ENCODE measurements around the gene AADACL4. TPM values are rescaled to one million over a fixed set of nuclear protein-coding genes. Genes with fewer than 3 reads are reported as not detected.
"Not testable (repeated sequence)": the region's sequence is repeated elsewhere in the genome, so short reads cannot be mapped to it uniquely, and the experiment has no call there.

AADACL4 gene
- total RNA-seq, 4 donors from 2014 or later = not detected

DNA sequence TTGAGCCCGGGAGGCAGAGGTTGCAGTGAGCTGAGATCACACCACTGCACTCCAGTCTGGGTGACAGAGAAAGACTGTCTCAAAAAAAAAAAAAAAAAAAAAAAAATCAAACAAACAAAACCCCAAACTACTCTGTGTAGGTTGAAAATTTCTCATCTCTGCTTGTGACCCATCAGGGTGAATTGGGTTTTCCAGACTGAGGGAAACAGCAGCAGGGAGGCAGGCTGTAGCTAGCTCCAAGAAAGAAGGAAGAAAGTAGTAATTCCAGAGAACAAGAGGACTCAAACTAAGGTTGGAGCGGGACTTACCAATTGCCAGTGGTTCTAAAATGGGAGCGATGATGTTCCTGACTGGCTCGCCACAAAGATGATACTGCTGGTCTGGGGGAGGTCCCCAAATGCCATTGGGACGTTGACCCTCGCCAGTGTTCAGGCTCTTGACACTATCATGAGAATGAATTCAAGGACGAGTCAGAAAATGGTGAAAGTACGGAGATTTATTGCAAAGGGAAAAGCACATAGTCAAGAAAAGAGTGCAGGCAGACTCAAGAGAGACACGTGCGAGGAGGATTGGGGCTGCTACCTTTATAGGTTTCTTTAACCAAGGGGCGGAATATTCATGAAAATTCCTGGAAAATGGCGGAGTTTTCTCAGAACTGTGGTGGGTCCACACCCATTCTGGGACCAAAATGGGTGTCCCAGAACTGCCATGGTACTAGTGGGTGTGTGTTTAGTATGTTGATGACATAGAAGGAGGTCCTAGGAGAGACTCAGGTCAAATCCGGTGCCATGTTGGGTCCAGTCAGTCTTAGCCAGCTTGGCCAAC lies 13.4 kb downstream of the AADACL4 start:
- 93% methylated on average over 13 of the region's 13 CpGs for WGBS
- Histone ChIP-seq H3K36me3 (no peaks in the 10 kb centered on the region), H3K4me1 (no peaks in the 10 kb centered on the region), H3K4me3 (no peak overlapping the region), H3K9me3 (no peaks in the 10 kb centered on the region), H3K27ac (no peak overlapping the region), H3K27me3 (peaks cover 4% of the 10 kb centered on the region)
- TF ChIP-seq CTCF (IDR thresholded peaks at IDR 0.05) (no peak), POLR2A (IDR thresholded peaks at IDR 0.05) (no peak), POLR2AphosphoS5 (IDR thresholded peaks at IDR 0.05) (no peak), EP300 (IDR thresholded peaks at IDR 0.05) (no peak)
- no peak for DNase-seq (ENCODE audit: low spot score in 2 of 2)

GRCh38 chr1:12657885-12658512 lies 14.1 kb downstream of the AADACL4 start:
- not testable (repeated sequence) for H3K27me3 ChIP-seq; H3K36me3 ChIP-seq; H3K4me3 ChIP-seq; H3K27ac ChIP-seq; H3K4me1 ChIP-seq; DNase-seq (ENCODE audit: low spot score in 2 of 2); H3K9me3 ChIP-seq
- 92% methylated on average over 9 of the region's 9 CpGs for WGBS

GRCh38 chr1:12658531-12659453 lies 14.9 kb downstream of the AADACL4 start:
- Histone ChIP-seq H3K27ac (no peak overlapping the region), H3K4me1 (no peaks in the 10 kb centered on the region), H3K36me3 (no peaks in the 10 kb centered on the region), H3K9me3 (no peaks in the 10 kb centered on the region), H3K27me3 (peaks cover 3% of the 10 kb centered on the region), H3K4me3 (no peak overlapping the region)
- WGBS = 44% methylated on average over 23 of the region's 23 CpGs
- TF ChIP-seq EP300 (IDR thresholded peaks at IDR 0.05) (no peak), CTCF (IDR thresholded peaks at IDR 0.05) (peak; percentile 86 to 92)
- DNase-seq (ENCODE audit: low spot score in 2 of 2) = peak in 1 of 2 donors; percentile 82

DNA sequence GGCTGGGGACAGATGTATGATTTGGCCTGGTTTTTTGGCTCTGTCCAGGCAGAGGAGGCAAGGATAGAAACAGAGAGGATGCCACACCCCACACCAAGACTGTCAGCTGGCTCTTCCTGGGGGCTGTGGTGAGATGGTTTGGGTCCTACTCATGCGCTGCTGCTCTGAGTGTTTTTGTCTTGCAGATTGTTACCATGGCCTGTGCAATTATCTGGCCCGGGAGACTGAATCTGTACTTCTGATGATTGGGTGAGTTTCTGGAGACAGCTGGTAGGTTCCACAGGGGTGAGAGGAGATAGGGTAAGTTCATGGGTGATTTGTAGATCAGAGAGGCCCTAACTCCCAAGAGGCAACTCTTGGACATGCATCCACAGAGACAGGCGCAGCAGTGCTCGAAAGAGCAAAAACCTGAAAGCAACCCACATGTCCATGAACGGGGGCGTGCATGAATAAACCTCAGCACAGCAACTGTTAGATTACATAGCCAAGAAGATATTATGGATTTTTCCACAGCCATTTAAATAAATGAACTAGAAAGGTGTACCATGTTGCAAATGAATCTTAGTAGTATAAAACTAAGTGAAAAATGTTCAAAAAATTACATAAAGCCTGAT lies 17.8 kb downstream of the AADACL4 start:
- H3K27me3 ChIP-seq = peaks cover 3% of the 10 kb centered on the region
- no peak overlapping the region for H3K4me3 ChIP-seq
- no peak for TF ChIP-seq EP300 (IDR thresholded peaks at IDR 0.05)
- TF ChIP-seq POLR2A (IDR thresholded peaks at IDR 0.05) = no peak
- no peak for TF ChIP-seq POLR2AphosphoS5 (IDR thresholded peaks at IDR 0.05)
- TF ChIP-seq CTCF (IDR thresholded peaks at IDR 0.05) = no peak
- WGBS = 86% methylated on average over 6 of the region's 6 CpGs
- no peaks in the 10 kb centered on the region for H3K4me1 ChIP-seq
- H3K27ac ChIP-seq = no peak overlapping the region
- H3K36me3 ChIP-seq = no peaks in the 10 kb centered on the region
- no peak for DNase-seq (ENCODE audit: low spot score in 2 of 2)
- H3K9me3 ChIP-seq = no peaks in the 10 kb centered on the region

DNA sequence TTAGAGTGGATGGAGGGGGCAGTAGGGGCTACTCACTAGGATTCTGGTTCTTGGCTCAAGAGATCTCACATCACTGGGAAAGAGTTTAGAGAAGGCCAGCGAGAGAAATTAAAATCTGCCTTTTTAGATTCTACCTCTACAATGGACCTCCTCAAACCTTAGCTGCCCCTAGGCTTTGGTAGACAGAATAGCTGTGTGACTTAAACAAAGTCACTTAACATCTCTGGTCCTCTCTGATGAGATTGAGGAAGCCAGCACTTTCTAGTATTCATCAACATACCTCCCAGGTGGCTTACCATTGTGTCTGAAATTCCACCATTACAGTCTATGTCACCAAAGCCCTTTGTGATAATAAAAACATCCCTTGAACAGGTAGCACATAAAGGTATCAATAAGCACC lies 18.7 kb downstream of the AADACL4 start:
- Histone ChIP-seq H3K27ac (no peak overlapping the region), H3K4me3 (no peak overlapping the region), H3K4me1 (no peaks in the 10 kb centered on the region), H3K27me3 (peaks cover 3% of the 10 kb centered on the region), H3K9me3 (no peaks in the 10 kb centered on the region), H3K36me3 (no peaks in the 10 kb centered on the region)
- no peak for TF ChIP-seq CTCF (IDR thresholded peaks at IDR 0.05)
- no peak for TF ChIP-seq POLR2AphosphoS5 (IDR thresholded peaks at IDR 0.05)
- no peak for TF ChIP-seq EP300 (IDR thresholded peaks at IDR 0.05)
- no peak for TF ChIP-seq POLR2A (IDR thresholded peaks at IDR 0.05)
- WGBS = 88% methylated on average over 1 of the region's 1 CpG
- no peak for DNase-seq (ENCODE audit: low spot score in 2 of 2)
